GM23338 (cell line): ENCODE results near the gene ARHGEF17. TPM values are rescaled to one million over a fixed set of nuclear protein-coding genes. Genes with fewer than 3 reads are reported as not detected.

Experiments
- ATAC-seq: fragments of 200-7000 bp; cut with Tn5 transposase; 3 replicates; pipeline ENCODE4 v1.9.1; 2020
- DNase-seq: peaks from one replicate; pipeline ENCODE4 v3.0.0-alpha.2; 2015; ENCODE audit warnings: low spot score
- H2AFZ ChIP-seq: fragments of 200-600 bp; sonication (generic); 2 replicates; pipeline ENCODE4 v1.8.0; 2016; ENCODE audit warnings: antibody characterized with exemption, mild to moderate bottlenecking, moderate library complexity
- H3F3A ChIP-seq: fragments of 200-600 bp; sonication (generic); replicated peaks from 2 replicates; pipeline ENCODE4 v1.8.0; 2017; ENCODE audit warnings: antibody characterized with exemption, mixed run types, low read depth
- H3K27ac ChIP-seq: fragments of 200-600 bp; sonication (generic); 2 replicates; pipeline ENCODE4 v1.6.1; 2016; ENCODE audit warnings: low read depth
- H3K27me3 ChIP-seq: fragments of 200-600 bp; sonication (generic); 2 replicates; pipeline ENCODE4 v1.8.0; 2016; ENCODE audit warnings: mild to moderate bottlenecking, mixed run types, moderate library complexity; ENCODE audit not compliant: insufficient read depth
- H3K36me3 ChIP-seq: fragments of 200-600 bp; sonication (generic); 2 replicates; pipeline ENCODE4 v1.8.0; 2016; ENCODE audit warnings: mild to moderate bottlenecking; ENCODE audit not compliant: insufficient read depth
- H3K4me1 ChIP-seq: fragments of 200-600 bp; sonication (generic); 2 replicates; pipeline ENCODE4 v1.8.0; 2016; ENCODE audit warnings: mild to moderate bottlenecking, moderate library complexity; ENCODE audit not compliant: insufficient read depth
- H3K4me2 ChIP-seq: fragments of 200-600 bp; sonication (generic); 2 replicates; pipeline ENCODE4 v1.7.1; 2017; ENCODE audit warnings: mixed run types
- H3K4me3 ChIP-seq: fragments of 200-600 bp; sonication (generic); 2 replicates; pipeline ENCODE4 v1.6.1; 2016; ENCODE audit warnings: mixed run types
- H3K79me2 ChIP-seq: fragments of 200-600 bp; sonication (generic); replicated peaks from 2 replicates; pipeline ENCODE4 v1.8.0; 2017; ENCODE audit warnings: mild to moderate bottlenecking; ENCODE audit not compliant: insufficient read depth
- H3K9me2 ChIP-seq: fragments of 200-600 bp; sonication (generic); 2 replicates; pipeline ENCODE4 v1.8.0; 2017; ENCODE audit not compliant: insufficient read depth
- H4K20me1 ChIP-seq: fragments of 200-600 bp; sonication (generic); replicated peaks from 2 replicates; pipeline ENCODE4 v1.8.0; 2017; ENCODE audit warnings: mild to moderate bottlenecking; ENCODE audit not compliant: insufficient read depth
- H3K27ac Mint-ChIP-seq: 2 replicates; pipeline ENCODE4 v1.8.0; 2020; ENCODE audit warnings: inconsistent platforms, mild to moderate bottlenecking, moderate library complexity, mixed read lengths
- H3K27me3 Mint-ChIP-seq: 3 replicates; pipeline ENCODE4 v1.8.0; 2022; ENCODE audit warnings: low read depth, mild to moderate bottlenecking, moderate library complexity, mixed read lengths, inconsistent platforms; ENCODE audit not compliant: insufficient read depth, poor library complexity
- H3K36me3 Mint-ChIP-seq: 3 replicates; pipeline ENCODE4 v1.8.0; 2021; ENCODE audit warnings: low read depth, mild to moderate bottlenecking, inconsistent platforms, moderate library complexity, mixed read lengths
- H3K4me1 Mint-ChIP-seq: 3 replicates; pipeline ENCODE4 v1.8.0; 2020; ENCODE audit warnings: mild to moderate bottlenecking, inconsistent platforms, mixed read lengths
- H3K4me3 Mint-ChIP-seq: 3 replicates; pipeline ENCODE4 v1.8.0; 2021; ENCODE audit warnings: moderate library complexity, mild to moderate bottlenecking, inconsistent platforms, mixed read lengths
- H3K9me3 Mint-ChIP-seq: 3 replicates; pipeline ENCODE4 v1.8.0; 2020; ENCODE audit warnings: moderate library complexity, mild to moderate bottlenecking, inconsistent platforms, mixed read lengths
- NANOG ChIP-seq: IDR thresholded peaks from 2 replicates; pipeline ENCODE4 v1.6.1; 2016; ENCODE audit warnings: antibody characterized with exemption, borderline replicate concordance
- STAT1 ChIP-seq: IDR thresholded peaks from one replicate; pipeline ENCODE4 v1.6.1; 2016; ENCODE audit warnings: antibody characterized with exemption; ENCODE audit not compliant: unreplicated experiment
- ZNF114 ChIP-seq: fragments of 250-450 bp; sonication (Bioruptor Pico); IDR thresholded peaks from 2 replicates; pipeline ENCODE4 v1.5.0; 2020; ENCODE audit warnings: mild to moderate bottlenecking, moderate library complexity
- ZNF331 ChIP-seq: fragments of 250-450 bp; sonication (Bioruptor Pico); IDR thresholded peaks from 2 replicates; pipeline ENCODE4 v1.5.0; 2020; ENCODE audit warnings: low read depth, mild to moderate bottlenecking, moderate library complexity
- polyA plus RNA-seq: library from polyadenylated mRNA; unstranded; fragments of >200 nt; fragmentation: Nextera tagmentation; extraction: Ambion mirVana; gene quantifications from 2 replicates; pipeline ENCODE4 v1.2.1, GENCODE V29; 2016
- total RNA-seq: library from RNA; depleted of rRNA; stranded (reverse); fragments of >200 nt; shearing (Covaris generic); gene quantifications from 2 replicates; pipeline ENCODE4 v1.2.3, GENCODE V29; 2014; rRNA removed
- TF ChIP-seq, protein P1 (sequence below): IDR thresholded peaks from one replicate; pipeline ENCODE4 v1.6.1; 2018; ENCODE audit warnings: antibody characterized with exemption; ENCODE audit not compliant: unreplicated experiment

Gene ARHGEF17
- total and polyA plus RNA-seq, 2 experiments from 2014 or later: 2.9 to 15.0 TPM

DNA sequence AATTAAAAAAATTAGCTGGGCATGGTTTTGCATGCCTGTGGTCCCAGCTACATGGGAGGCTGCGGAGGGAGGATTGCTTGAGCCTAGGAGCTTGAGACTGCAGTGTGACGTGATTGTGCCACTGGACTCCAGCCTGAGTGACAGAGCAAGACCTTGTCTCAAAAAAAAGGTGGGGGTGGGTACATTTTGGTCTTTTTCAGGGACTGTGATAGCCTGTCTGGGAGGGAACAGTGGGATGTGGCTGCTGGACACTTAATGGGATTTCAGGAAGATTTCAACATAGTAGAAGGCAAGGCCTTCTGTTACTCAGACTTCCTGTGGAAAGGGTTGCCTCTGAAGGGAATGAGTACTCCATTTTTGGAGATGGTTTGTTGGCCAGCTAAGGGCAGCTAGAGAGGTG is 108.7 kb downstream of the ARHGEF17 start:
- Histone ChIP-seq H3K27me3 (no peaks in the 10 kb centered on the region), H3K4me2 (no peak overlapping the region), H2AFZ (no peak overlapping the region), H3K36me3 (no peaks in the 10 kb centered on the region), H3K9me2 (no peaks in the 10 kb centered on the region), H4K20me1 (no peaks in the 10 kb centered on the region; the same call in 1 of the 2 replicates), H3K79me2 (no peaks in the 10 kb centered on the region), H3F3A (no peaks in the 10 kb centered on the region), H3K27ac (no peak overlapping the region), H3K4me3 (no peak overlapping the region), H3K4me1 (peaks cover 2% of the 10 kb centered on the region)
- TF ChIP-seq, protein P1, sequence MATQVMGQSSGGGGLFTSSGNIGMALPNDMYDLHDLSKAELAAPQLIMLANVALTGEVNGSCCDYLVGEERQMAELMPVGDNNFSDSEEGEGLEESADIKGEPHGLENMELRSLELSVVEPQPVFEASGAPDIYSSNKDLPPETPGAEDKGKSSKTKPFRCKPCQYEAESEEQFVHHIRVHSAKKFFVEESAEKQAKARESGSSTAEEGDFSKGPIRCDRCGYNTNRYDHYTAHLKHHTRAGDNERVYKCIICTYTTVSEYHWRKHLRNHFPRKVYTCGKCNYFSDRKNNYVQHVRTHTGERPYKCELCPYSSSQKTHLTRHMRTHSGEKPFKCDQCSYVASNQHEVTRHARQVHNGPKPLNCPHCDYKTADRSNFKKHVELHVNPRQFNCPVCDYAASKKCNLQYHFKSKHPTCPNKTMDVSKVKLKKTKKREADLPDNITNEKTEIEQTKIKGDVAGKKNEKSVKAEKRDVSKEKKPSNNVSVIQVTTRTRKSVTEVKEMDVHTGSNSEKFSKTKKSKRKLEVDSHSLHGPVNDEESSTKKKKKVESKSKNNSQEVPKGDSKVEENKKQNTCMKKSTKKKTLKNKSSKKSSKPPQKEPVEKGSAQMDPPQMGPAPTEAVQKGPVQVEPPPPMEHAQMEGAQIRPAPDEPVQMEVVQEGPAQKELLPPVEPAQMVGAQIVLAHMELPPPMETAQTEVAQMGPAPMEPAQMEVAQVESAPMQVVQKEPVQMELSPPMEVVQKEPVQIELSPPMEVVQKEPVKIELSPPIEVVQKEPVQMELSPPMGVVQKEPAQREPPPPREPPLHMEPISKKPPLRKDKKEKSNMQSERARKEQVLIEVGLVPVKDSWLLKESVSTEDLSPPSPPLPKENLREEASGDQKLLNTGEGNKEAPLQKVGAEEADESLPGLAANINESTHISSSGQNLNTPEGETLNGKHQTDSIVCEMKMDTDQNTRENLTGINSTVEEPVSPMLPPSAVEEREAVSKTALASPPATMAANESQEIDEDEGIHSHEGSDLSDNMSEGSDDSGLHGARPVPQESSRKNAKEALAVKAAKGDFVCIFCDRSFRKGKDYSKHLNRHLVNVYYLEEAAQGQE: no peak
- no peak for TF ChIP-seq NANOG
- no peak for TF ChIP-seq ZNF114
- no peak for TF ChIP-seq ZNF331 (CRISPR knock-in tag)
- TF ChIP-seq STAT1: no peak
- Mint-ChIP-seq H3K4me3 (no peak overlapping the region), H3K4me1 (peaks cover 5% of the 10 kb centered on the region; the same call in 2 of the 3 replicates), H3K27me3 (peaks cover 2% of the 10 kb centered on the region), H3K36me3 (peaks cover 9% of the 10 kb centered on the region), H3K9me3 (no peaks in the 10 kb centered on the region), H3K27ac (no peak overlapping the region)
- ATAC-seq: no peak
- no peak for DNase-seq

Other genes starting within 250 kb of the ARHGEF17 start
- 3.3 and 5.2 TPM in 2 replicates for gene FCHSD2, start 166.0 kb upstream of the ARHGEF17 start, total RNA-seq
- gene FCHSD2, start 166.0 kb upstream of the ARHGEF17 start, polyA plus RNA-seq: 3.5 and 3.6 TPM in 2 replicates
- gene P2RY2, start 90.0 kb upstream of the ARHGEF17 start, total RNA-seq: 0.85 and 1.6 TPM in 2 replicates
- gene P2RY2, start 90.0 kb upstream of the ARHGEF17 start, polyA plus RNA-seq: 0.40 and 0.63 TPM in 2 replicates
- not detected in 2 replicates for gene P2RY6, start 35.9 kb upstream of the ARHGEF17 start, total RNA-seq
- 0.40 TPM in 1 of 2 replicates, not detected in the other for gene P2RY6, start 35.9 kb upstream of the ARHGEF17 start, polyA plus RNA-seq
- 6.2 and 6.3 TPM in 2 replicates for gene RELT, start 68.1 kb downstream of the ARHGEF17 start, total RNA-seq
- gene RELT, start 68.1 kb downstream of the ARHGEF17 start, polyA plus RNA-seq: 2.0 and 2.1 TPM in 2 replicates